NOMO-1 treated with dmso at 0.1 percent for 144 hours (cell line): ENCODE results near the gene LILRA1.
"Not testable (repeated sequence)": the region's sequence is repeated elsewhere in the genome, so short reads cannot be mapped to it uniquely, and the experiment has no call there.

ENCODE experiments used
- DNase-seq: peaks from one replicate; lab custom pipeline; 2025; ENCODE audit not compliant: unreplicated experiment; lab: John Stamatoyannopoulos, UW

Gene LILRA1

DNA sequence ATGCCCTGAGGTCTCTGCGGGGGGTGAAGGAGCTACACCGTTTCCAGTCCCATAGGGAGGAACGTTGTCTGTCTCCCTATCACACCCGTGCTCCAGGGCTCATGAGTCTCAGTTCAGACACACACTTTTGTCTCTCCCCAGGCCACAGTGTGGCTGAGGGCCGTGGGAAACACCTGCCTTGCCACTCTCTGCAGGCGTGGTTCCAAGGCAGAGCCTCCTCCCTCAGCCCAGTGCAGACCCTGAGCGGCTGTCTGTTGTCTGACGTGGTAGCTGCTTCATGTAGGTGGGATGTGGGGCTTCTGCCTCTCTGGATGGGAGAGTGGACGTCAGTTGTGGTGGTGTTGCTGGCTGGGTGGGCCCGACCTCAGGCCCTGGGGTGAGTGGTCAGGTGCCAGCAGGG, 30.8 kb downstream of the LILRA1 start:
- DNase-seq = not testable (repeated sequence)

DNA sequence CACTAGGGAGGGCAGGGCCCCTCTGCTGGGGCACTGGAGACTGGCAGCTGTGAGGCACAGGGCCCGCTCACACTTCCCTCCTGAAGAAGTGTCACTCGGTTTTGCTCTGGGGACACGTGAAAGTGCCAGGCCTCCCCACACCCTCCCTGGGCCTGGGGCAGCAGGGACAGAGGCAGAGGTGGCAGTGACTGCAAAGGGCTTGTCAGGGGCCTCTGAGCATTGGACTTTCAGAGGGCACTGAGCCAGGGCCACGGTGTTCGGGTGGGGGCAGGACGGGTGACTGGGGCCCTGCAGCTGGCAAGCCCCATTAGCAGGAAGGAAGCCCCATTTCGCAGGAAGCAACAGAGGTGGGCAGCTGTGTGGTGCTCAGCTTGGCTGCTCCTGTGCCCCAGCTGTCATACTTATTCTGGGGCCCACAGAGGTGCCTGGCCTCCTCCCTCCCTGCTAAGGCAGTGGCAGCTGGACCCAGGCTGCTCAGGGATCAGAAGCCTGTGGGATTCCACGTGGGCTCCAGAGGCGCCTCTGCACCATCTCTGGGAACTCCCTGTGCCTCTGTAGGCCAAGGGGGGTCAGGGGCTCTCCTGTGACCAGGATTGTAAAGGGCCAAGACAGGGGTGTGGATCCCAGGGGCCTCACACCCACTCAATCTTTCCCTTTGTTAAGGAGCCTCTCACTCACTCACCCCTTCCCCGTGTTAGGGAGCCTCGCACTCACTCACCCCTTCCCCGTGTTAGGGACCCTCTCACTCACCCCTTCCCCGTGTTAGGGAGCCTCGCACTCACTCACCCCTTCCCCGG, 31.7 kb downstream of the LILRA1 start:
- not testable (repeated sequence) for DNase-seq

DNA sequence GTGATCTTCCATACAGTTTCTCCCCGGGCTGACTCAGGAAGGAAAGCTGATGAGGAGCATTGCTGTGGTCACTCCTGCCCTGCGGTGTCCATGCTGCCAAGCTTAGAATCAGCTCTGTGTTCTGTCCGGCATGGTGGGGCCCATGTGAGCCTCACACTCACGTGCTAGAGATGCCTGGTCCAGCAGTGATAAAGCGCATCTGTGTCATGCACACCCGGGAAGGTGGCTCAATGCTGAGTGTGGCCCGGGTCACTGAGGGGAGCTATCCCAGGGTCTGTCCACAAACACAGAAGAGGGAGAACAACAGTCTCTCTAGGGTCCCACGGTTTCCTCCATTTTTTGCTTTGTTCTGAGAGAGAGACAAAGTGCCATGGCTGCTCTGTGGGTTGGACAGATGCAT, 33.3 kb downstream of the LILRA1 start:
- no peak for DNase-seq

DNA sequence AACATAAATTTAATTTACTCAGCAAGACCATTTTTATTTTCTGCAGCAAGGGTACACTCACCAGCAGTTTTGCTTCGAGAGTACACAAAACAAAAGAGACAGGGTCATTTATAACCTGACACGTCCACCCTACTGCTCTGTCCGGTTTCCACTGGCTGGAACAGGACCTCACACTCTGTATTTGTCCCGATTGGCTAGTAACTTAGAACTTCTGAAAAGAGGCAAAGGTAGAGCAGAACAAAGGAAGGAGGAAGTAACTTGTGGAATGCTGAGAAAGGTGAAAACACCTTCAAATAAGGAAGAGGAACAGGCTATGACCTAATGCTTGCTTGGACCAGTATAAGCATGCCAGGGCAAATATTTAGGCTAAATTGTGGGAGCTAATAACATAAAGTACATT, 34.5 kb downstream of the LILRA1 start:
- not testable (repeated sequence) for DNase-seq

DNA sequence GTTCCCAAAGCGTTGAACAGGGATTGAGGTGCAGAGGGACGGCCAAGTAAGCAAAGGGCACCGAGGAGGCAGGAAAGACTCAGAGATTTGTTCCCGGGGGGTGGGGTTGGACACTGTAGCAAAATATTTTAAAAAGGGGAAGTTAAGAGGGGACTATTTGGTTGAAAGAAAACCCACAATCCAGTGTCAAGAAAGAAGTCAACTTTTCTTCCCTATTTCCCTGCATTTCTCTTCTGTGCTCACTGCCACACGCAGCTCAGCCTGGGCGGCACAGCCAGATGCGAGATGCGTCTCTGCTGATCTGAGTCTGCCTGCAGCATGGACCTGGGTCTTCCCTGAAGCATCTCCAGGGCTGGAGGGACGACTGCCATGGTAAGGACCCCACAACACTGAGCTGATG, 36.8 kb downstream of the LILRA1 start, which contains the start of gene LILRB1:
LILRB1 (plus strand) TSS at position 223 of the 400 bp plus-strand sequence. CDS start 590 bp downstream, outside the sequence.
- peak; percentile 57 for DNase-seq

DNA sequence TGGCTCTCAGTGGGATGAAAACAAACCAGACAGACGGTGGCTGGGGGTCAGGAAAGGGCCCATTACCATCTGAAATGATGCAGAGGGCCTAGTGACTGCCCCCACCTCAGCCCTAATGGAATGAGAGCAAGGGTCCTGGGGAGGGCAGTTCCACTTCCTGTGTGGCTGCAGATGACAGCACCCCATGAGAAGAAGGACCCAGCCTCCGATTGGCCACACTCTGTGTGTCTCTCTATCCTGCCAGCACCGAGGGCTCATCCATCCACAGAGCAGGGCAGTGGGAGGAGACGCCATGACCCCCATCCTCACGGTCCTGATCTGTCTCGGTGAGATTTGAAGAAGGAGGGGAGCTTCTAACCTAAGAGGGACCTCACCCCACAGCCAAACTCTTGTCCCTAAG, 37.4 kb downstream of the LILRA1 start:
- no peak for DNase-seq

DNA sequence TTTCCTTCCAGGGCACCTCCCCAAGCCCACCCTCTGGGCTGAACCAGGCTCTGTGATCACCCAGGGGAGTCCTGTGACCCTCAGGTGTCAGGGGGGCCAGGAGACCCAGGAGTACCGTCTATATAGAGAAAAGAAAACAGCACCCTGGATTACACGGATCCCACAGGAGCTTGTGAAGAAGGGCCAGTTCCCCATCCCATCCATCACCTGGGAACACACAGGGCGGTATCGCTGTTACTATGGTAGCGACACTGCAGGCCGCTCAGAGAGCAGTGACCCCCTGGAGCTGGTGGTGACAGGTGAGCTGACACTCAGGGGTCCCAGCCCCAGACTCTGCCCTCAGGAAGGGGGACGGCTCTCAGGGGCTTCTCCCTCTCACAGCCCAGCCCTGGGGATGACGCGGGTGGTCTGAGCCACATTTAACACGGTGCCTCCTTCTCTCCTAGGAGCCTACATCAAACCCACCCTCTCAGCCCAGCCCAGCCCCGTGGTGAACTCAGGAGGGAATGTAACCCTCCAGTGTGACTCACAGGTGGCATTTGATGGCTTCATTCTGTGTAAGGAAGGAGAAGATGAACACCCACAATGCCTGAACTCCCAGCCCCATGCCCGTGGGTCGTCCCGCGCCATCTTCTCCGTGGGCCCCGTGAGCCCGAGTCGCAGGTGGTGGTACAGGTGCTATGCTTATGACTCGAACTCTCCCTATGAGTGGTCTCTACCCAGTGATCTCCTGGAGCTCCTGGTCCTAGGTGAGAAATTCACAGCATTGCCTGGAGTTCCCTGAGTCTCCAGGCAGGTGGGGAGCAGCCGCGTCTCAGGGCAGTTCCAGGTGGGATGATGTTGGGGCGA, 38.3 kb downstream of the LILRA1 start:
- not testable (repeated sequence) for DNase-seq

DNA sequence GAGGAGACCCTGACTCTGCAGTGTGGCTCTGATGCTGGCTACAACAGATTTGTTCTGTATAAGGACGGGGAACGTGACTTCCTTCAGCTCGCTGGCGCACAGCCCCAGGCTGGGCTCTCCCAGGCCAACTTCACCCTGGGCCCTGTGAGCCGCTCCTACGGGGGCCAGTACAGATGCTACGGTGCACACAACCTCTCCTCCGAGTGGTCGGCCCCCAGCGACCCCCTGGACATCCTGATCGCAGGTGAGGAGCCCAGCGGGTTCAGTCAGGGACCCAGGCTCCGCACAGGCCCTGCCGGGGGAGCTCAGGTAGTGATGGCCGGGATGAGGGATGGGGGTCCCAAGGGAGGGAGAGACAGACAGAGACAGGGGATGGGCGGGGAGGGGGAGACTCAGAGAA, 39.1 kb downstream of the LILRA1 start:
- not testable (repeated sequence) for DNase-seq

DNA sequence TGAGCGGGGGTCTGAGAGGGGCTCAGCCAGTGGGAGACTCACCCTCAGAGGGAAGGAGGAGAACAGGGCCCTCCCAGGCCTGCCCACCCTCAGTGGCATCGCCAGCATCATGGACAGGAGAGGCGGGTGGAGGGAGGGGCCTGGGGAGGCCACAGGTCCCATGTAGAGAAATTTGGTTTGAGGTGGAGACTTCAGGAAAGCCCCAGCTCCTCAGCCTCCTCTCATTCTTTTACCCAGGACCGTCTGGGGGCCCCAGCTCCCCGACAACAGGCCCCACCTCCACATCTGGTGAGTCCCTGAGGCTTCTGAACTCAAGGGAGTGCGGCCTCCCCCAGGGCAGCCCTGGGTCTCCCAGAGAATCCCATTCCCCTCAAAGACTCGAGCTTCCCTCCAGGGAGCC, 40.0 kb downstream of the LILRA1 start:
- no peak for DNase-seq

DNA sequence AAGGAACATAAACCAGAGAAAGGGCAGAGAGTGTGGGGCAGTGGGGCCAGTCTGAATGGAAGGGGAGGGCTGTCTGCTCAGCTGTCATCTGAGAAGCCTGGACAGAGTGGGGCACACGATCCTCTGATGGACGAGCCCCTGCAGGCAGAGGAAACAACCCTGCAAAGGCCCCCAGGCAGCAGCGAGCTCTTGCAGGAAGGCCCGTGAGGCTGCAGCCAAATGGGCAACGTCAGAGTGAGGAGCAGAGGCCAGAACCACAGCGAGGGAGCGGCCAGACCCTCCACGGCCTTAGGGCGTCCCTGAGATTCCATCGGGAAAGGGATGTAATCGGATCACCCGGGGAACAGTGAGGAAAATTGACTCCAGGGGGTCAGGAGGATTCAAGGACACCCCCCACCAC, 42.6 kb downstream of the LILRA1 start:
- not testable (repeated sequence) for DNase-seq

DNA sequence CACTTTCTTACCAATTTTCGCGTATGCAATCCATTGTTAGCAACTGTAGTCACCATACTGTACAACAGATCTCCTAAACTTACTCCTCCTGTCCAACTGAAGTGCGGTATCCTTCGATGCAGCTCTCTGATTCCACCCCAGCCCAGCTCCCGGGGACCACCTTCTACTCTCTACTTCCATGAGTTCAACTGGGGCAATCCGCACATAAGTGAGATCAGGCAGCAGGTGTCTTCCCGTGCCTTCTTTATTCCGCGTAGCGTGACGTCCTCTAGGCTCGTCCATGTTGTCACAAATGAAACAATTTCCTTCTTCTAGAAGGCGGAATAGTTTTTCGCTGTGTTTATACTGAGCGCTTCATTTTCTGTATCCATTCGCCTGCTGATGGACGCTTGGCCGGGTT, 45.3 kb downstream of the LILRA1 start:
- DNase-seq = no peak

DNA sequence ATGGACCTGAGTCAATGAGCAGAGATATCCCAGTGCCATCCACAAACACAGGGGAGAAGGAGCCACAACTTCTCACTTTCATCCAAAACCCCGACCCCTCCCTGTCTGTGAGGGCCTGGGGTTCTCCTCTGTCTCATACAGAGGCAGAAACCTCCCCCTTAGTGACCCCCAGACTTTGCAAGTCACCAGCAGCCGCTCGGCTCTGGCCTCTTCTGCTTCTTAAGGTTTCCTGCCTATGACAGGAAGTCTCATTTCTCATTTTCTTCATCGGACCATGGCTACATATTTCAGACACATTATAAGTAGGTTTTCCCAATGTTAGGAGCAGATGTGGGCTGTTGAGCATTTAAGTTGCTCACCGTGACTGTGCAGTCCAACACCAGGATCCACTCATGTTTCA, 49.5 kb downstream of the LILRA1 start:
- DNase-seq = peak; percentile 9

DNA sequence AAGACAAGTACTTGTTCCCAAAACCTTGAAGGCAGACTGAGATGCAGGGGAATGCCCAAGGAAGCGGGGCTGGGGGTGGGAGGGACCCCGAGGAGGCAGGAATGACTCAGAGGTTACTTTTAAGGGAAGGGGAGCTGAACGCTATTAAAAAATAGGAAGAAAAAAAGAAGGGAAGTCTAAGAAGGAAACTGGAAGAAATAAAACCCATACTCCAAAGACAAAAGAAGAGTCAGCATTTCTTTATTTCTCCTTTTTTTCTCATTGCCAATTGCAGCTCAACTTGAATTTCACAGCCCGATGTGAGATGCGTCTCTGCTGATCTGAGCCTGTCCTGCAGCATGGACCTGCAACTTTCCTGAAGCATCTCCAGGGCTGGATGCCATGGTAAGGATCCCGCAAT, 50.2 kb downstream of the LILRA1 start:
- not testable (repeated sequence) for DNase-seq

DNA sequence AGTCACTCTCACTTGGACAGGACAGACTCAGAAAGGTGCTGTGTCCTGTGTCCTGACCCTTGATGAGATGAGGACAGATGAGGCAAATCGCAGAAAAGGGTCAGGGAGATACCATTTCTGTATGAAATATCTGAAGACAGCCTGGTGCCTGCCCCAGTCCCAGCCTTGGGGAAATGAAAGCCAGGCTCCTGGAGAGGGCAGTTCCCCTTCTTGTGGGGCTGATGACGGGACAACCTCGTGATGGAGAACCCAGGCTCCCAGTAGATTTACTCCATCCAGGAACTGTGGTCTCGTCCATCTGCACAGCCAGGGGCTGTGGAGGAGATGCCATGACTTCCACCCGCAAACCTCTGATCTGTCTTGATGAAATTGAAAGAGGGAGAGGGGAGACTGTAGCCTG, 50.6 kb downstream of the LILRA1 start:
- DNase-seq = peak; percentile 15

DNA sequence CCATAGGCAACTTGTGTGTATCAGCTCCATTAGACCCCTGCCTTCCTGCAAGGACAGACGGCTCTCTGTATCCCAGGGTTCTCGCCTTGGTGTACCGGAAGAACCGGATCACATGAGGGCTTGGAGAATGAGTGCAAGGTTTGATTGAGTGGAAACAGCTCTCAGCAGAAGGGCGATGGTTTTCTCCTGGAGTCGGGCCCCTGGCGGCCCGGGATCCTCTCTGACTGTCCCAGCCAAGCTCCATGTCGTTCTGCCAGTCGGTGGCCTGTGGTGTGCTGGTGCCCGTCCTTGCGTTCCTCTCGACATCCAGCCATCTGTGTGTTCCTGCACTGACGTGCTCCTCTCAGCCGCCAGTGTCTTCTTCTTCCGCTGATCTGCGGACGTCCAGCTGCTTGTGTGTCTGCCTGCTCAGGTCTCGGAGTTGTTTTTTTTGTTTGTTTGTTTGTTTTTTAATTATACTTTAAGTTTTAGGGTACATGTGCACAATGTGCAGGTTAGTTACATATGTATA, 53.0 kb downstream of the LILRA1 start:
- no peak for DNase-seq

DNA sequence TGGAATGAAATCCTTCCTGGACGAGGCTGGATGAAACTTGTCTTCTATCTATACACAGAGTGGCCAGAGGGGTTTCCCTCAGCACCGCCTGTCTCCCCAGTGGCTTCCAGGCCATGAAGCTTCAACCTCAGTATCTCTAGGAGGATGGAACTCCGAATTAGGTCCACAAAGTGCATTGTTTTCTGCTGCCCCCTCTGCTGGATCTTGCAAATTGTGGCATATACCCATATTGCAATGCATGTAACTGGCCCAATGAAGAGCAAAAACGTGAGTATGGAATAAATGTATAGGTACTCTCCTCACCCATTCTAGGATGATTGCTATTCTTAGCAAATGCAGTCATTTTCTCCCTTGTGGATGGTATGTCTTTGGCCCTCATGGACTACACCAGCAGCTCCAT, 54.7 kb downstream of the LILRA1 start:
- DNase-seq = no peak

DNA sequence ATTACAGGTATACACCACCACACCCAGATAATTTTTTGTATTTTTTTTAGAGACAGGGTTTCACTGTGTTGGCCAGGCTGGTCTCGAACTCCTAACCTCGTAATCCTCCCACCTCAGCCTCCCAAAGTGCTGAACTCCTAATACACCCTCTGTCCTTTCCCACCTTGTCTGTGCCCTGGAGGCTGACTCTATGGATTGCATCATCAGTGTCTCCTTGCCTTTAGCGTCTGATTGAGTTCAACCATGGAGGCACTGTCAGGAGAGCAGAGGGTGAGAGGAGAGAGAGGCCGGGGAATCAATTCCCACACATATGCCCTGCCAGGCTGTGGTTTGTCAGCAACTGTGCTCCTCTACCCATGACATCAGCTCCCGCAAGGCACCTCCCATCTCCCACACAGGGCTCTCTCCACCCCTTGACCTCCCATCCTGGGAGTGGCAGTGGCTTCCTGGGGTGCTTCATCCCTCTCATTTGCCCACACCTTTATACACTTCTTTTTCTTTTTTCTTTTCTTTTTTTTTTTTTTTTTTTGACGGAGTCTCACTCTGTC, 56.8 kb downstream of the LILRA1 start:
- no peak for DNase-seq
